Measurements from ENCODE around the gene TMTC2. TPM values are rescaled to one million over a fixed set of nuclear protein-coding genes. Genes with fewer than 3 reads are reported as not detected.

Gene TMTC2
- polyA plus RNA-seq, 1 donor from 2014 or later, result 20.6 TPM

GRCh38 chr12:82650627-82651337, 35.9 kb upstream of the TMTC2 start:
- no peak overlapping the region for H3K4me3 ChIP-seq (ENCODE audit: low read length)
- H3K36me3 ChIP-seq (ENCODE audit: insufficient read depth, low read length), result no peaks in the 10 kb centered on the region
- H3K4me2 ChIP-seq (ENCODE audit: low read length), result no peak overlapping the region
- no peaks in the 10 kb centered on the region for H3F3A ChIP-seq (ENCODE audit: insufficient read depth, low read length, poor library complexity, severe bottlenecking)
- no peak overlapping the region for H2AFZ ChIP-seq (ENCODE audit: low read depth, low read length)
- no peak overlapping the region for H3K27ac ChIP-seq (ENCODE audit: low read length)
- no peaks in the 10 kb centered on the region for H4K20me1 ChIP-seq (ENCODE audit: insufficient read depth)
- H3K9me2 ChIP-seq (ENCODE audit: insufficient read depth, low read length), result no peaks in the 10 kb centered on the region
- TF ChIP-seq SMC3 (conservative IDR thresholded peaks at IDR 0.05; ENCODE audit: poor library complexity), result no peak
- TF ChIP-seq EZH2 (IDR thresholded peaks at IDR 0.05; ENCODE audit: borderline replicate concordance, insufficient read depth, low read length, poor library complexity, severe bottlenecking), result no peak
- TF ChIP-seq TAF1 (IDR thresholded peaks at IDR 0.05; ENCODE audit: low read depth), result no peak
- no peak for TF ChIP-seq CTCF (IDR thresholded peaks at IDR 0.05; ENCODE audit: poor library complexity, severe bottlenecking)
- no peak for TF ChIP-seq RAD21 (conservative IDR thresholded peaks at IDR 0.05)
- TF ChIP-seq POLR2AphosphoS5 (IDR thresholded peaks at IDR 0.05), result no peak
- no peak for TF ChIP-seq MXI1 (conservative IDR thresholded peaks at IDR 0.05; ENCODE audit: poor library complexity, severe bottlenecking)
- no peak for TF ChIP-seq EP300 (conservative IDR thresholded peaks at IDR 0.05; ENCODE audit: poor library complexity, severe bottlenecking)
- no peak for TF ChIP-seq REST (IDR thresholded peaks at IDR 0.05; ENCODE audit: borderline replicate concordance)
- no peaks in the 10 kb centered on the region for H3K9me3 ChIP-seq (ENCODE audit: low read length)
- no peaks in the 10 kb centered on the region for H3K27me3 ChIP-seq (ENCODE audit: insufficient read depth, low read depth, low read length)
- no peaks in the 10 kb centered on the region for H3K79me2 ChIP-seq (replicated peaks; ENCODE audit: insufficient read depth, low read length)
- H3K9ac ChIP-seq (ENCODE audit: low read length), result no peak overlapping the region

- Histone ChIP-seq H4K20me1 (ENCODE audit: insufficient read depth) (no peaks in the 10 kb centered on the region), H3K36me3 (ENCODE audit: insufficient read depth, low read length) (no peaks in the 10 kb centered on the region), H3K27me3 (ENCODE audit: insufficient read depth, low read depth, low read length) (no peaks in the 10 kb centered on the region), H3K27ac (ENCODE audit: low read length) (no peak overlapping the region), H3K9me3 (ENCODE audit: low read length) (no peaks in the 10 kb centered on the region), H3K4me2 (ENCODE audit: low read length) (no peak overlapping the region), H3K79me2 (replicated peaks; ENCODE audit: insufficient read depth, low read length) (no peaks in the 10 kb centered on the region), H3K4me3 (ENCODE audit: low read length) (no peak overlapping the region), H3K9me2 (ENCODE audit: insufficient read depth, low read length) (no peaks in the 10 kb centered on the region), H2AFZ (ENCODE audit: low read depth, low read length) (no peak overlapping the region), H3K9ac (ENCODE audit: low read length) (no peak overlapping the region), H3F3A (ENCODE audit: insufficient read depth, low read length, poor library complexity, severe bottlenecking) (no peaks in the 10 kb centered on the region)
- no peak for TF ChIP-seq SMC3 (conservative IDR thresholded peaks at IDR 0.05; ENCODE audit: poor library complexity)
- TF ChIP-seq EP300 (conservative IDR thresholded peaks at IDR 0.05; ENCODE audit: poor library complexity, severe bottlenecking), result no peak
- no peak for TF ChIP-seq TAF1 (IDR thresholded peaks at IDR 0.05; ENCODE audit: low read depth)
- TF ChIP-seq POLR2AphosphoS5 (IDR thresholded peaks at IDR 0.05), result no peak
- no peak for TF ChIP-seq REST (IDR thresholded peaks at IDR 0.05; ENCODE audit: borderline replicate concordance)
- no peak for TF ChIP-seq MXI1 (conservative IDR thresholded peaks at IDR 0.05; ENCODE audit: poor library complexity, severe bottlenecking)
- no peak for TF ChIP-seq EZH2 (IDR thresholded peaks at IDR 0.05; ENCODE audit: borderline replicate concordance, insufficient read depth, low read length, poor library complexity, severe bottlenecking)
- TF ChIP-seq CTCF (IDR thresholded peaks at IDR 0.05; ENCODE audit: poor library complexity, severe bottlenecking), result no peak
- no peak for TF ChIP-seq RAD21 (conservative IDR thresholded peaks at IDR 0.05)
Observed at GRCh38 chr12:82651489-82651888, 35.2 kb upstream of the TMTC2 start.
